K562 (cell line): Measurements from ENCODE around the gene OXLD1. TPM values are rescaled to one million over a fixed set of nuclear protein-coding genes. Genes with fewer than 3 reads are reported as not detected.
A peak's percentile ranks its signal among the peaks of the same experiment; 100 is the strongest.

ENCODE experiments used
- ATF4 ChIP-seq: fragments of 450-650 bp; formaldehyde crosslinking; IDR thresholded peaks from 2 replicates; pipeline ENCODE4 v1.4.0; 2022; ENCODE audit warnings: mild to moderate bottlenecking, moderate library complexity
- FOXA3 ChIP-seq, 2 experiments: fragments of 450-650 bp in 1 of 2; sonication (generic) in 1 of 2; formaldehyde crosslinking; IDR thresholded peaks in 1 of 2; conservative IDR thresholded peaks in 1 of 2; 2 replicates each; pipeline versions ENCODE4 v1.4.0 to v1.8.0; 2020 to 2022; ENCODE audit warnings: mild to moderate bottlenecking in 2 of 2, missing genetic modification reagents in 1 of 2
- HDAC2 ChIP-seq: fragments of 450-650 bp; IDR thresholded peaks from 2 replicates; pipeline ENCODE4 v1.6.1; 2016; ENCODE audit warnings: mild to moderate bottlenecking
- LARP7 ChIP-seq: fragments of 450-650 bp; IDR thresholded peaks from 2 replicates; pipeline ENCODE4 v1.6.1; 2016
- LCOR ChIP-seq: sonication (generic); formaldehyde crosslinking; IDR thresholded peaks from 2 replicates; pipeline ENCODE4 v1.8.0; 2022; ENCODE audit warnings: mild to moderate bottlenecking, missing genetic modification reagents
- MXI1 ChIP-seq: IDR thresholded peaks from 2 replicates; pipeline ENCODE4 v1.6.1; 2011; ENCODE audit warnings: low read depth, mild to moderate bottlenecking, improper control_type of control experiment, low read length
- NELFE ChIP-seq: IDR thresholded peaks from 2 replicates; pipeline ENCODE4 v1.6.1; 2011; ENCODE audit warnings: mild to moderate bottlenecking; ENCODE audit not compliant: insufficient read depth, insufficient read length
- PHF20 ChIP-seq: fragments of 450-650 bp; IDR thresholded peaks from 2 replicates; pipeline ENCODE4 v1.6.1; 2018; ENCODE audit not compliant: partially characterized antibody
- YY1 ChIP-seq, 3 experiments: IDR thresholded peaks; 2 replicates each; pipeline ENCODE4 v1.6.1; 2011; ENCODE audit warnings: low read length in 2 of 3, mild to moderate bottlenecking in 2 of 3, moderate library complexity in 2 of 3, borderline replicate concordance in 1 of 3, control low read depth in 1 of 3, low read depth in 1 of 3; ENCODE audit not compliant: insufficient read depth in 3 of 3, insufficient replicate concordance in 2 of 3, control insufficient read depth in 1 of 3, insufficient read length in 1 of 3; ENCODE audit errors: extremely low read depth in 1 of 3
- ZBTB34 ChIP-seq: fragments of 250-450 bp; sonication (Bioruptor Pico); IDR thresholded peaks from 2 replicates; pipeline ENCODE4 v1.8.0; 2021; ENCODE audit warnings: mild to moderate bottlenecking, moderate library complexity
- ZKSCAN1 ChIP-seq: fragments of 150-350 bp; IDR thresholded peaks from 2 replicates; pipeline ENCODE4 v1.6.1; 2016; ENCODE audit warnings: low read depth, low read length
- ZNF239 ChIP-seq: fragments of 250-450 bp; sonication (Bioruptor Pico); IDR thresholded peaks from 2 replicates; pipeline ENCODE4 v1.4.0; 2020; ENCODE audit warnings: mild to moderate bottlenecking
- ZNF57 ChIP-seq: fragments of 450-650 bp; formaldehyde crosslinking; IDR thresholded peaks from 2 replicates; pipeline ENCODE4 v1.4.0; 2020; ENCODE audit warnings: mild to moderate bottlenecking, moderate library complexity
- ZNF592 ChIP-seq: fragments of 450-650 bp; IDR thresholded peaks from 2 replicates; pipeline ENCODE4 v1.6.1; 2017; ENCODE audit warnings: antibody characterized with exemption, mild to moderate bottlenecking
- ZNF639 ChIP-seq, 2 experiments: fragments of 200-800 bp in 1 of 2; sonication (Bioruptor generic) in 1 of 2; sonication (generic) in 1 of 2; formaldehyde crosslinking in 1 of 2; IDR thresholded peaks in 1 of 2; conservative IDR thresholded peaks in 1 of 2; 2 replicates each; pipeline versions ENCODE4 v1.5.0 to v1.6.1; 2016 to 2020; ENCODE audit warnings: missing compliant biosample characterization in 1 of 2, missing genetic modification characterization in 1 of 2, missing genetic modification reagents in 1 of 2
- polyA plus RNA-seq, 8 experiments: library from polyadenylated mRNA; depleted of rRNA in 4 of 8; stranded (reverse) in 5 of 8; unstranded in 3 of 8; fragments of >200 nt; fragmentation: Nextera tagmentation in 2 of 8; fragmentation: Illumina TruSeq in 1 of 8; extraction: Ambion mirVana in 2 of 8; extraction: Trizol in 1 of 8; gene quantifications; 2 replicates each; pipeline versions ENCODE4 v1.2.1 to v1.2.3, GENCODE V29; 2011 to 2014; ENCODE audit warnings: inconsistent platforms in 1 of 8, missing spikeins in 1 of 8
- total RNA-seq, 7 experiments: library from RNA; depleted of rRNA in 6 of 7; stranded (reverse); fragments of >200 nt in 6 of 7; fragmentation: Illumina TruSeq in 2 of 7; extraction: Trizol in 2 of 7; gene quantifications; 2 replicates each; pipeline versions ENCODE4 v1.2.1 to v1.2.3, GENCODE V29; 2011 to 2021; ENCODE audit warnings: low replicate concordance in 1 of 7
- TF ChIP-seq, protein P1 (sequence below): fragments of 450-650 bp; formaldehyde crosslinking; IDR thresholded peaks from 2 replicates; pipeline ENCODE4 v1.4.0; 2020; ENCODE audit warnings: mild to moderate bottlenecking, moderate library complexity

Gene OXLD1
- total and polyA plus RNA-seq, 9 of the 15 experiments (the other 6 are each of a cell fraction or from before 2014, with no cell fraction given), result 4.4 to 115 (median 29.3) TPM

GRCh38 chr17:81665205-81666091 lies 957 bp downstream of the OXLD1 start (continued):
- TF ChIP-seq ZNF639 (CRISPR knock-in tag; conservative IDR thresholded peaks at IDR 0.05 in 1 of 2, IDR thresholded peaks at IDR 0.05 in 1 of 2), result peak in 1 of 2 experiments; percentile 89; a peak in 2 of 4 replicates
- peak; percentile 73 for TF ChIP-seq ZNF239 (CRISPR knock-in tag)
- no peak for TF ChIP-seq NELFE
- 0 out of 2 replicates have a peak, but pooled peaks have one; percentile 36 for TF ChIP-seq HDAC2
- peak; percentile 75 to 95 (median 85) for TF ChIP-seq YY1 (IDR thresholded peaks at IDR 0.05; ENCODE audit: borderline replicate concordance in 1 of 3, control insufficient read depth in 1 of 3, extremely low read depth in 1 of 3, insufficient read depth in 3 of 3, insufficient read length in 1 of 3, insufficient replicate concordance in 2 of 3, low read depth in 1 of 3, low read length in 2 of 3)
- no peak for TF ChIP-seq PHF20
- TF ChIP-seq FOXA3 (CRISPR knock-in tag; conservative IDR thresholded peaks at IDR 0.05 in 1 of 2, IDR thresholded peaks at IDR 0.05 in 1 of 2), result no peak
- TF ChIP-seq, protein P1, sequence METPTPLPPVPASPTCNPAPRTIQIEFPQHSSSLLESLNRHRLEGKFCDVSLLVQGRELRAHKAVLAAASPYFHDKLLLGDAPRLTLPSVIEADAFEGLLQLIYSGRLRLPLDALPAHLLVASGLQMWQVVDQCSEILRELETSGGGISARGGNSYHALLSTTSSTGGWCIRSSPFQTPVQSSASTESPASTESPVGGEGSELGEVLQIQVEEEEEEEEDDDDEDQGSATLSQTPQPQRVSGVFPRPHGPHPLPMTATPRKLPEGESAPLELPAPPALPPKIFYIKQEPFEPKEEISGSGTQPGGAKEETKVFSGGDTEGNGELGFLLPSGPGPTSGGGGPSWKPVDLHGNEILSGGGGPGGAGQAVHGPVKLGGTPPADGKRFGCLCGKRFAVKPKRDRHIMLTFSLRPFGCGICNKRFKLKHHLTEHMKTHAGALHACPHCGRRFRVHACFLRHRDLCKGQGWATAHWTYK (CRISPR knock-in tag), result peak; percentile 94
- no peak for TF ChIP-seq MXI1
- peak; percentile 100 for TF ChIP-seq ZNF592
- no peak for TF ChIP-seq ZKSCAN1
- no peak for TF ChIP-seq LCOR (CRISPR knock-in tag)
- TF ChIP-seq ZNF57 (CRISPR knock-in tag), result no peak
- TF ChIP-seq LARP7, result no peak
- TF ChIP-seq ATF4 (CRISPR knock-in tag), result peak; percentile 59; the same call in 1 of the 2 replicates
- TF ChIP-seq ZBTB34 (CRISPR knock-in tag), result peak; percentile 74; the same call in 1 of the 2 replicates
